ENCODE results near the gene LETM1. TPM values are rescaled to one million over a fixed set of nuclear protein-coding genes. Genes with fewer than 3 reads are reported as not detected.

Gene LETM1
- total and polyA plus RNA-seq, 2 of the 13 experiments (the other 11 are each of a cell fraction or from before 2014, with no cell fraction given) = 9.7 to 41.6 TPM

DNA sequence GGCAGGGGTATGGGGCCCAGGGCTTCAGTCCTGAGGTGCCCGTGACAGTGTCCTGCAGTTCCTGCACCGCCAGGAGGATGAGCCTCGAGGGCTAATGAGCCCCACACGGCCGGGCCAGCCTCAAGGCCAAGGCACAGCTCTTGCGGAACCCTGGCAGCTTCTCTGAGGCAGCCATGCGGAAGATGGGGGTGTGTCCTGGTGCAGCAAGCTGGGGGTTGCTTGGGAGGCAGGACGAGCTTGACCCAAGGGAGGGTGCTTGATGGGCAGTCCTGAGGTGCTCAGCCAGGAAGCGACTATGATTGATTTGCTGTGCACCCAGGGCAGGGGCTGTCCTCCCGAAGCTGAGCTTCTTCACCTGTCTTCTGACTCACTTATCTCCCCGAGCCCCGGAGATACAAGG is 72.0 kb downstream of the LETM1 start (continued):
- no peak for TF ChIP-seq DBP (CRISPR knock-in tag; IDR thresholded peaks at IDR 0.05; ENCODE audit: not compliant biosample characterization)
- no peak for TF ChIP-seq THAP8 (CRISPR knock-in tag; IDR thresholded peaks at IDR 0.05; ENCODE audit: borderline replicate concordance)

DNA sequence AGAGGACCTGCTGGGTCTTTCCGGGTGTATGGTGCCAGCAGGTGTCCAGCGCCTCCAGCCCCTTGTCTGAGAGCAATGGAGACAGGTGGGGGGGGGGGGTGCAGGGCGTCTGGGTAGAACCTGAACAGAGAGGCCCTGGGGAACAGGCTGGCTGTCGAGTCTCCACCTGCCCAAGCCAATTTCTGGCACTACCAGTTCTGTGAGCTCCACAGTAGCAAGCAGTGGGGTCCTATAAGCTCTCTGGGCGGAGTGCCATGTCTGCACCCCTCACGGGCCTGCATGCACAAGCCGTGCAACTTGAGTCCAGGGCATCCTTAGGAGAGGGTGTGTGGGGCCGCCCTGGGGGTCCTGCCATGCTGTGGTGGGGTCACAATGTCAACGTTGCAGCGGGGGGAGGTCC is 72.9 kb downstream of the LETM1 start:
- H2AFZ ChIP-seq (ENCODE audit: low read length) = no peak overlapping the region
- WGBS (ENCODE audit: low lambda C conversion rate) = 92% methylated on average over 4 of the region's 10 CpGs
- H3K9ac ChIP-seq (ENCODE audit: insufficient read depth, low read depth, low read length) = no peak overlapping the region
- in situ Hi-C loops (cut with HindIII; ENCODE audit: extremely low pct_ligation_motif_present, low pct_unique_long_range_greater_than_20kb) = no loop called here
- H3K27ac ChIP-seq (ENCODE audit: extremely low read length, insufficient read depth, low read length) = no peak overlapping the region
- ATAC-seq = no peak
- H3K4me1 ChIP-seq (ENCODE audit: insufficient read depth, low read length) = peaks cover 96% of the 10 kb centered on the region
- H3K4me3 ChIP-seq (replicated peaks in 1 of 3; ENCODE audit: insufficient read depth in 1 of 3, low read depth in 2 of 3, low read length in 3 of 3) = no peak overlapping the region
- intact Hi-C loops (cut with micrococcal nuclease; ENCODE audit: unreplicated experiment) = loop anchor here (2.0 kb wide), 1 partner anchor 16 kb away; no protein-coding TSS in a partner anchor
- ChIA-PET POLR2A (interaction anchor here (28.6 to 34.3 kb wide), 2 partner anchors 6 to 13 kb away, joined by 1258 read pairs; partner anchors contain the start of gene FGFR3), CTCF (ENCODE audit: low intra/inter-chr PET ratio, low total read pairs) (interaction anchor here (1.3 kb wide), 1 partner anchor 27 kb away, joined by 4 read pairs; no protein-coding TSS in a partner anchor)
- no peaks in the 10 kb centered on the region for H4K20me1 ChIP-seq (ENCODE audit: insufficient read depth, low read length)
- H3K36me3 ChIP-seq (replicated peaks in 1 of 2; ENCODE audit: control insufficient read depth in 1 of 2, insufficient read depth in 2 of 2, low read length in 2 of 2) = no peaks in the 10 kb centered on the region
- no peak for DNase-seq (ENCODE audit: low spot score)
- no peaks in the 10 kb centered on the region for H3K27me3 ChIP-seq (ENCODE audit: control insufficient read depth in 1 of 2, insufficient read depth in 2 of 2, low read length in 2 of 2)
- no peak overlapping the region for H3K4me2 ChIP-seq (ENCODE audit: low read depth, low read length)
- BruUV-seq (replicated peaks) = no TSS peak
- H3K79me2 ChIP-seq (ENCODE audit: insufficient read depth, low read length) = no peaks in the 10 kb centered on the region
- no peaks in the 10 kb centered on the region for H3K9me3 ChIP-seq (ENCODE audit: low read length)
- FAIRE-seq = no peak
- TF ChIP-seq MXI1 (IDR thresholded peaks at IDR 0.05; ENCODE audit: borderline replicate concordance, low read depth, low read length) = no peak
- no peak for TF ChIP-seq ZNF619 (CRISPR knock-in tag; IDR thresholded peaks at IDR 0.05)
- no peak for TF ChIP-seq ZKSCAN5 (CRISPR knock-in tag; IDR thresholded peaks at IDR 0.05)
- no peak for TF ChIP-seq ZFP36 (IDR thresholded peaks at IDR 0.05; ENCODE audit: borderline replicate concordance, low read depth, low read length, partially characterized antibody)
- no peak for TF ChIP-seq ZBTB21 (CRISPR knock-in tag; IDR thresholded peaks at IDR 0.05)
- TF ChIP-seq, protein P1, sequence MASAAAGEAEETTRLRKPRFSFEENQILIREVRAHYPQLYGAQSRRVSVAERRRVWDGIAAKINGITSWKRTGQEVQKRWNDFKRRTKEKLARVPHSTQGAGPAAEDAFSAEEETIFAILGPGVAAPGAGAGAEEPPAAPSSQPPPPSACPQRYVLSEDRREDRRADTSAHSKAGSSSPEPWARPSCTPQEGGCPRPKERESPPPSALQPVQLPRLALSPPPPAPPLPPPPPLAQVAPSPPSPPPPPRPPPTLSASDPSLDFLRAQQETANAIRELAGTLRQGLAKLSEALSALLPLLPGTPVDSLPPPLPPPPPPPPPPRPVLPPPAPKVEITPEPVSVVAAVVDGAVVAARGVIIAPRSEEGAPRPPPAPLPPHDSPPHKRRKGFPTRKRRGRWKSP (CRISPR knock-in tag; IDR thresholded peaks at IDR 0.05) = no peak
- TF ChIP-seq POLR2AphosphoS5 (IDR thresholded peaks at IDR 0.05; ENCODE audit: low read depth, low read length) = no peak
- no peak for TF ChIP-seq ZNF850 (CRISPR knock-in tag; conservative IDR thresholded peaks at IDR 0.05)
- no peak for TF ChIP-seq CC2D1A (CRISPR knock-in tag; IDR thresholded peaks at IDR 0.05)
- TF ChIP-seq NR2F6 (IDR thresholded peaks at IDR 0.05) = no peak
- TF ChIP-seq NR2F6 (CRISPR knock-in tag; IDR thresholded peaks at IDR 0.05) = no peak
- no peak for TF ChIP-seq ZBTB1 (CRISPR knock-in tag; IDR thresholded peaks at IDR 0.05; ENCODE audit: borderline replicate concordance)
- TF ChIP-seq MTA3 (CRISPR knock-in tag; IDR thresholded peaks at IDR 0.05) = no peak
